WTC11 (cell line): ENCODE data around the gene GH1.
"Not testable (repeated sequence)": the region's sequence is repeated elsewhere in the genome, so short reads cannot be mapped to it uniquely, and the experiment has no call there.

ENCODE experiments used
- GTF2I ChIP-seq: fragments of 250-450 bp; sonication (Bioruptor Pico); conservative IDR thresholded peaks from 2 replicates; pipeline ENCODE4 v1.4.0; 2021; ENCODE audit warnings: mild to moderate bottlenecking
- TP53 ChIP-seq: sonication (generic); formaldehyde crosslinking; IDR thresholded peaks from 2 replicates; pipeline ENCODE4 v1.8.1; 2023; ENCODE audit warnings: mild to moderate bottlenecking, missing genetic modification reagents
- ZNF138 ChIP-seq: sonication (generic); formaldehyde crosslinking; conservative IDR thresholded peaks from 2 replicates; pipeline ENCODE4 v1.8.1; 2022; ENCODE audit warnings: mild to moderate bottlenecking, moderate library complexity, missing genetic modification reagents
- TF ChIP-seq, protein P1 (sequence below): fragments of 200-600 bp; IDR thresholded peaks from 2 replicates; pipeline ENCODE4 v1.8.0; 2022; ENCODE audit warnings: antibody characterized with exemption
- TF ChIP-seq, protein P2 (sequence below): sonication (generic); formaldehyde crosslinking; conservative IDR thresholded peaks from 2 replicates; pipeline ENCODE4 v1.8.1; 2022; ENCODE audit warnings: mild to moderate bottlenecking, missing genetic modification reagents
- TF ChIP-seq, protein P3 (sequence below): sonication (generic); formaldehyde crosslinking; IDR thresholded peaks from 2 replicates; pipeline ENCODE4 v1.8.1; 2022; ENCODE audit warnings: missing genetic modification reagents, borderline replicate concordance

GRCh38 chr17:63904796-63905195 lies 13.8 kb downstream of the GH1 start:
- TF ChIP-seq, protein P1, sequence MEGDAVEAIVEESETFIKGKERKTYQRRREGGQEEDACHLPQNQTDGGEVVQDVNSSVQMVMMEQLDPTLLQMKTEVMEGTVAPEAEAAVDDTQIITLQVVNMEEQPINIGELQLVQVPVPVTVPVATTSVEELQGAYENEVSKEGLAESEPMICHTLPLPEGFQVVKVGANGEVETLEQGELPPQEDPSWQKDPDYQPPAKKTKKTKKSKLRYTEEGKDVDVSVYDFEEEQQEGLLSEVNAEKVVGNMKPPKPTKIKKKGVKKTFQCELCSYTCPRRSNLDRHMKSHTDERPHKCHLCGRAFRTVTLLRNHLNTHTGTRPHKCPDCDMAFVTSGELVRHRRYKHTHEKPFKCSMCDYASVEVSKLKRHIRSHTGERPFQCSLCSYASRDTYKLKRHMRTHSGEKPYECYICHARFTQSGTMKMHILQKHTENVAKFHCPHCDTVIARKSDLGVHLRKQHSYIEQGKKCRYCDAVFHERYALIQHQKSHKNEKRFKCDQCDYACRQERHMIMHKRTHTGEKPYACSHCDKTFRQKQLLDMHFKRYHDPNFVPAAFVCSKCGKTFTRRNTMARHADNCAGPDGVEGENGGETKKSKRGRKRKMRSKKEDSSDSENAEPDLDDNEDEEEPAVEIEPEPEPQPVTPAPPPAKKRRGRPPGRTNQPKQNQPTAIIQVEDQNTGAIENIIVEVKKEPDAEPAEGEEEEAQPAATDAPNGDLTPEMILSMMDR: not testable (repeated sequence)
- not testable (repeated sequence) for TF ChIP-seq GTF2I; ZNF138 (CRISPR knock-in tag); TP53 (CRISPR knock-in tag)
- TF ChIP-seq, protein P2, sequence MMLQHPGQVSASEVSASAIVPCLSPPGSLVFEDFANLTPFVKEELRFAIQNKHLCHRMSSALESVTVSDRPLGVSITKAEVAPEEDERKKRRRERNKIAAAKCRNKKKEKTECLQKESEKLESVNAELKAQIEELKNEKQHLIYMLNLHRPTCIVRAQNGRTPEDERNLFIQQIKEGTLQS (CRISPR knock-in tag): not testable (repeated sequence)
- TF ChIP-seq, protein P3, sequence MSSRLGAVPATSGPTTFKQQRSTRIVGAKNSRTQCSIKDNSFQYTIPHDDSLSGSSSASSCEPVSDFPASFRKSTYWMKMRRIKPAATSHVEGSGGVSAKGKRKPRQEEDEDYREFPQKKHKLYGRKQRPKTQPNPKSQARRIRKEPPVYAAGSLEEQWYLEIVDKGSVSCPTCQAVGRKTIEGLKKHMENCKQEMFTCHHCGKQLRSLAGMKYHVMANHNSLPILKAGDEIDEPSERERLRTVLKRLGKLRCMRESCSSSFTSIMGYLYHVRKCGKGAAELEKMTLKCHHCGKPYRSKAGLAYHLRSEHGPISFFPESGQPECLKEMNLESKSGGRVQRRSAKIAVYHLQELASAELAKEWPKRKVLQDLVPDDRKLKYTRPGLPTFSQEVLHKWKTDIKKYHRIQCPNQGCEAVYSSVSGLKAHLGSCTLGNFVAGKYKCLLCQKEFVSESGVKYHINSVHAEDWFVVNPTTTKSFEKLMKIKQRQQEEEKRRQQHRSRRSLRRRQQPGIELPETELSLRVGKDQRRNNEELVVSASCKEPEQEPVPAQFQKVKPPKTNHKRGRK (CRISPR knock-in tag): not testable (repeated sequence)
